KMS-11 (cell line): Measurements from ENCODE around the gene ELP5.

Experiments used
- H2AFZ ChIP-seq: fragments of 200-600 bp; sonication (generic); 2 replicates; pipeline ENCODE4 v1.6.1; 2016; ENCODE audit warnings: antibody characterized with exemption, mixed run types, low read depth
- H3K27ac ChIP-seq: fragments of 200-600 bp; sonication (generic); 2 replicates; pipeline ENCODE4 v1.6.1; 2016; ENCODE audit warnings: mild to moderate bottlenecking, mixed run types
- H3K27me3 ChIP-seq: fragments of 200-600 bp; sonication (generic); 2 replicates; pipeline ENCODE4 v1.6.1; 2017; ENCODE audit warnings: mild to moderate bottlenecking, low read depth, mixed run types, moderate library complexity; ENCODE audit not compliant: insufficient read depth
- H3K36me3 ChIP-seq: fragments of 200-600 bp; sonication (generic); 2 replicates; pipeline ENCODE4 v1.6.1; 2017; ENCODE audit warnings: mild to moderate bottlenecking, mixed run types; ENCODE audit not compliant: insufficient read depth
- H3K4me1 ChIP-seq: fragments of 200-600 bp; sonication (generic); 2 replicates; pipeline ENCODE4 v1.6.1; 2016; ENCODE audit warnings: mild to moderate bottlenecking, low read depth, mixed run types; ENCODE audit not compliant: poor library complexity, severe bottlenecking
- H3K4me2 ChIP-seq: fragments of 200-600 bp; sonication (generic); 2 replicates; pipeline ENCODE4 v1.7.0; 2016; ENCODE audit warnings: mild to moderate bottlenecking, mixed run types
- H3K4me3 ChIP-seq: fragments of 200-600 bp; sonication (generic); IDR thresholded peaks from 2 replicates; pipeline ENCODE4 v1.6.1; 2017; ENCODE audit warnings: low read depth, low read length, mixed read lengths; ENCODE audit not compliant: insufficient read depth
- H3K79me2 ChIP-seq: fragments of 200-600 bp; sonication (generic); 2 replicates; pipeline ENCODE4 v1.6.1; 2016; ENCODE audit warnings: low read depth, mixed run types; ENCODE audit not compliant: insufficient read depth
- H3K9ac ChIP-seq: fragments of 200-600 bp; sonication (generic); 2 replicates; pipeline ENCODE4 v1.6.1; 2016; ENCODE audit warnings: mild to moderate bottlenecking, mixed run types
- H4K20me1 ChIP-seq: fragments of 200-600 bp; sonication (generic); 2 replicates; pipeline ENCODE4 v1.6.1; 2016; ENCODE audit warnings: mild to moderate bottlenecking, mixed run types; ENCODE audit not compliant: insufficient read depth
- CTCF ChIP-seq: fragments of 200-600 bp; sonication (generic); conservative IDR thresholded peaks from 2 replicates; pipeline ENCODE4 v1.6.1; 2017; ENCODE audit warnings: low read depth, mild to moderate bottlenecking, antibody characterized with exemption, low read length, moderate library complexity, mixed read lengths

Gene ELP5

GRCh38 chr17:7211491-7212273, 40.3 kb upstream of the ELP5 start:
- H3K4me2 ChIP-seq, result no peak overlapping the region
- H4K20me1 ChIP-seq, result no peaks in the 10 kb centered on the region
- no peak overlapping the region for H3K27ac ChIP-seq
- H3K79me2 ChIP-seq, result no peaks in the 10 kb centered on the region
- no peak overlapping the region for H3K4me3 ChIP-seq
- H3K9ac ChIP-seq, result no peak overlapping the region
- H3K27me3 ChIP-seq, result no peaks in the 10 kb centered on the region
- TF ChIP-seq CTCF, result no peak
- H2AFZ ChIP-seq, result no peak overlapping the region
- H3K36me3 ChIP-seq, result no peaks in the 10 kb centered on the region
- H3K4me1 ChIP-seq, result no peaks in the 10 kb centered on the region

GRCh38 chr17:7213895-7214299, 38.1 kb upstream of the ELP5 start:
- Histone ChIP-seq H3K27me3 (no peaks in the 10 kb centered on the region), H3K4me1 (no peaks in the 10 kb centered on the region), H3K4me2 (no peak overlapping the region), H2AFZ (no peak overlapping the region), H3K27ac (no peak overlapping the region), H3K36me3 (no peaks in the 10 kb centered on the region), H3K4me3 (no peak overlapping the region), H3K79me2 (no peaks in the 10 kb centered on the region), H4K20me1 (no peaks in the 10 kb centered on the region), H3K9ac (no peak overlapping the region)
- TF ChIP-seq CTCF, result no peak; the same call in 1 of the 2 replicates

- Histone ChIP-seq H3K79me2 (no peaks in the 10 kb centered on the region), H3K27ac (no peak overlapping the region), H4K20me1 (no peaks in the 10 kb centered on the region), H3K4me1 (no peaks in the 10 kb centered on the region), H3K4me3 (no peak overlapping the region), H3K36me3 (no peaks in the 10 kb centered on the region), H3K9ac (no peak overlapping the region), H2AFZ (0 out of 2 replicates have a peak overlapping the region, but pooled peaks have one; percentile 26), H3K27me3 (no peaks in the 10 kb centered on the region), H3K4me2 (0 out of 2 replicates have a peak overlapping the region, but pooled peaks have one; percentile 13)
- TF ChIP-seq CTCF, result no peak
These were observed 37.5 kb upstream of the ELP5 start for GRCh38 chr17:7214300-7215135.

- Histone ChIP-seq H3K27me3 (no peaks in the 10 kb centered on the region), H3K36me3 (no peaks in the 10 kb centered on the region), H4K20me1 (no peaks in the 10 kb centered on the region), H2AFZ (peak overlapping the region; percentile 14; the same call in 1 of the 2 replicates), H3K4me3 (no peak overlapping the region), H3K4me2 (no peak overlapping the region), H3K79me2 (no peaks in the 10 kb centered on the region), H3K9ac (no peak overlapping the region), H3K27ac (no peak overlapping the region), H3K4me1 (no peaks in the 10 kb centered on the region)
- TF ChIP-seq CTCF, result no peak
These were observed 36.8 kb upstream of the ELP5 start for GRCh38 chr17:7215136-7215638.
